ENCODE measurements around the gene PARD6B.

The PARD6B gene

GRCh38 chr20:50717312-50717711, 14.1 kb upstream of the PARD6B start:
- no peak for DNase-seq
- TF ChIP-seq CTCF (IDR thresholded peaks at IDR 0.05), result no peak
- H3K9me3 Mint-ChIP-seq, result no peaks in the 10 kb centered on the region
- no peaks in the 10 kb centered on the region for H3K27me3 Mint-ChIP-seq (ENCODE audit: low read depth, poor library complexity)
- peaks cover 49% of the 10 kb centered on the region for H3K4me1 Mint-ChIP-seq
- peak overlapping the region; percentile 91 for H3K27ac Mint-ChIP-seq
- H3K36me3 Mint-ChIP-seq (ENCODE audit: low read depth), result no peaks in the 10 kb centered on the region
- no peak overlapping the region for H3K4me3 Mint-ChIP-seq

DNA sequence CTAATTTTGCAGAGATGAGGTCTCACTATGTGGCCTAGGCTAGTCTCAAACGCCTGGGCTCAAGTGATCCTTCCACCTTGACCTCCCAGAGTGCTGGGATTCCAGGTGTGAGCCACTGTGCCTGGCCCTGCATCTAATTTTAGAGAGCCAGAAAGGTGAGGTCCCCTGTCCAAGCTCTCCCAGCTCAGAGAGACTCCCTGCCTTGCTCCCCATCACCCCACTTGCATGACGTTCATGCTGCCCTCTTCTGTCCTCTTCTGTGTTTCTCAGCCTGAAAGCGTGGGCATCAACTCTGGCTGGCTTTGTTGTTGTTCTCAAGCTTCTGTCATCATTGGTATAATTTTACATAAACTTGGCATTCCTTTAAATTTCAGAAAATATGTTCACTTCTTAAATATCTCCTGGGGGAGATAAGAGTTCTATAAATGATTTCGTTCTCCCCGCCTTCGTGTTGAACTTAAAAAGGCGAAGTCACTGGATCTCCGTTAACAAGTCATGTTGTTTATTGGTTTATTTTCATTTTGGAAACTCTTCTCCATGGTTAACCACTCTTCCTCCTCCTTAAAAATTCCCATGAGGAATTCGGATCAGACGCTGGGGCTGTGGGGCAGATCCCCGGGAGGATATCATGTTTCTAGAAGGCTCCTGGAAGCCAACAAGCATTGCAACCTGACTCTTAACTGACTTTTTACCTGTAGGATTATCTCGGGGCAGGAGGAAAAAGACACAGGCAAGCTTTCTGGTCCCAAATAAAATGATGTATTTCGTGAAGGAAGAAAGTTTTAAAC, 13.2 kb upstream of the PARD6B start:
- Mint-ChIP-seq H3K27ac (peak overlapping the region; percentile 91), H3K36me3 (ENCODE audit: low read depth) (no peaks in the 10 kb centered on the region), H3K27me3 (ENCODE audit: low read depth, poor library complexity) (no peaks in the 10 kb centered on the region), H3K4me3 (peak overlapping the region; percentile 64), H3K4me1 (peaks cover 46% of the 10 kb centered on the region), H3K9me3 (no peaks in the 10 kb centered on the region)
- no peak for TF ChIP-seq CTCF (IDR thresholded peaks at IDR 0.05)
- peak; percentile 38 for DNase-seq

DNA sequence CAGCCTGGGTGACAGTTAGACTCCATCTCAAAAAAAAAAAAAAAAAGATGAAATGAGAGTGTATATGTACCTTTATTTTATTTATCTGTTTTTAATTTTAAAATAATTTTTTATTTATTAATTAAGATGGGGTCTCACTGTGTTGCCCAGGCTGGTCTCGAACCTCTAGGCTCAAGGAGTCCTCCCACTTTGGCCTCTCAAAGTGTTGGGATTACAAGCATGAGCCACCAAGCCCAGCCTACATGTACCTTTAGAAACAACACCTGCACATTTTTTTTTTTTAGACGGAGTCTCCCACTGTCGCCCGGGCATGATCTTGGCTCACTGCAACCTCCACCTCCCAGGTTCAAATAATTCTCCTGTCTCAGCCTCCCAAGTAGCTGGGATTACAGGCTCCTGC, 12.1 kb upstream of the PARD6B start:
- DNase-seq, result no peak
- Mint-ChIP-seq H3K4me1 (peaks cover 40% of the 10 kb centered on the region), H3K27me3 (ENCODE audit: low read depth, poor library complexity) (no peaks in the 10 kb centered on the region), H3K36me3 (ENCODE audit: low read depth) (no peaks in the 10 kb centered on the region), H3K9me3 (no peaks in the 10 kb centered on the region), H3K4me3 (no peak overlapping the region), H3K27ac (no peak overlapping the region)
- TF ChIP-seq CTCF (IDR thresholded peaks at IDR 0.05), result no peak

DNA sequence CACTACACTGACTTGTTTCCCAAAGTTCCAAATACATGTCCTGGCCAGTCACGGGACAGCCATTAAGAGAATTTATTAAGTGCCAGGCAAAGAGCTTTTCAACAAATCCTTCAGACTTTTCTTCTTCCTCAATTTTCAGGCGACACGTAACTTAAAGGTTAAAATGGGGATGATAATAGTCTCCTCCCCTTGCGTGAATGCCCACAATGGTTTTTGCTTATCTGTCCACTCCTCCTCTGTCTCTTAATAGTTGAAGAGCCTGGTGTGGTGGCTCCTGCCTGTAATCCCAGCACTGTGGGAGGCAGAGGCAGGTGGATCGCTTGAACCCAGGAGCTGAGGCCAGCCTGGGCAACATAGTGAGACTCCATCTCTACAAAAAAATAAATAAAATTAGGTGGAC, 11.4 kb upstream of the PARD6B start:
- Mint-ChIP-seq H3K4me1 (peaks cover 40% of the 10 kb centered on the region), H3K9me3 (no peaks in the 10 kb centered on the region), H3K27me3 (ENCODE audit: low read depth, poor library complexity) (no peaks in the 10 kb centered on the region), H3K4me3 (no peak overlapping the region), H3K36me3 (ENCODE audit: low read depth) (no peaks in the 10 kb centered on the region), H3K27ac (no peak overlapping the region)
- no peak for TF ChIP-seq CTCF (IDR thresholded peaks at IDR 0.05)
- no peak for DNase-seq

DNA sequence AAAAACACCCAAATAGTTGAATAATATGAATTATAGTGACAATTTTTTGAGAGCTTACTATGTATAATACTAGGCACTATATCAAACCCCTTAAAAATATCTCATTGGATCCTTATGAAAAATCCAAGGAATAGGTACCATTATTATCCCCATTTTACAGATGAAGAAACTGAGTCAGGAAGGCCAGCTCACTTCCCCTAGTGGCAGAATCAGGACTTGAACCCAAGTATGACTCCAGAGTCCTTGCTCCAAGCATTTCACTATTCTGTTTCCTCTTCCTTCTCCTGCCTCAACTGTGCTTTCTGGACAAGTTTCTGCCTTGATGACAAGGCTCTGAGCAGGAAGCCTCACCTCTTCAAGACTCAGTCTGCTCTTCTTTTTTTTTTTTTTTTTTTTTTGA, 10.8 kb upstream of the PARD6B start:
- DNase-seq, result no peak
- Mint-ChIP-seq H3K27ac (no peak overlapping the region), H3K4me3 (no peak overlapping the region), H3K27me3 (ENCODE audit: low read depth, poor library complexity) (no peaks in the 10 kb centered on the region), H3K4me1 (peaks cover 40% of the 10 kb centered on the region), H3K9me3 (no peaks in the 10 kb centered on the region), H3K36me3 (ENCODE audit: low read depth) (no peaks in the 10 kb centered on the region)
- TF ChIP-seq CTCF (IDR thresholded peaks at IDR 0.05), result no peak

DNA sequence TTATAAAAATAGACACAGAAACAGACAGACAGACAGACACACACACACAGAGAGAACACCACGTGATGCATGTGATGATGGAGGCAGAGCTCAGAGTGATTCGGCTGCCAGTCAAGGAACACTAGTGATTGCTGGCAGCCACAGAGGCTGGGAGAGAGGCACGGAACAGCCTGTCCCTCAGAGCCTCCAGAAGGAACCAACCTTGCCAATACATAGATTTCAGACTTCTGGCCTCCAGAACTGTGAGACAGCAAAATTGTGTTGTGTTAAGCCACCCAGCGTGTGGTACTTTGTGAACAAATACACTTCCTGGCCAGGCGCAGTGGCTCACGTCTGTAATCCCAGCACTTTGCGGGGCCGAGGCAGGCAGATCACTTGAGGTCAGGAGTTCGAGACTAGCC, 9.5 kb upstream of the PARD6B start:
- Mint-ChIP-seq H3K36me3 (ENCODE audit: low read depth) (no peaks in the 10 kb centered on the region), H3K9me3 (no peaks in the 10 kb centered on the region), H3K4me1 (peaks cover 42% of the 10 kb centered on the region), H3K27me3 (ENCODE audit: low read depth, poor library complexity) (no peaks in the 10 kb centered on the region), H3K4me3 (no peak overlapping the region), H3K27ac (peak overlapping the region; percentile 71)
- no peak for DNase-seq
- TF ChIP-seq CTCF (IDR thresholded peaks at IDR 0.05), result no peak
